H1 (cell line): ENCODE results near the gene ASB1. TPM values are rescaled to one million over a fixed set of nuclear protein-coding genes. Genes with fewer than 3 reads are reported as not detected.

Source experiments
- BCL11A ChIP-seq, 2 experiments: IDR thresholded peaks; one replicate each; pipeline ENCODE4 v1.6.1; 2011; ENCODE audit warnings: low read depth in 2 of 2, low read length in 2 of 2, mild to moderate bottlenecking in 2 of 2
- polyA plus RNA-seq, 7 experiments: library from polyadenylated mRNA; depleted of rRNA in 3 of 7; stranded (reverse) in 5 of 7; unstranded in 2 of 7; fragments of >200 nt in 5 of 7; fragments of 200-250 nt in 2 of 7; gene quantifications; 1 replicate in 5 of 7; 2 replicates in 1 of 7; 4 replicates in 1 of 7; pipeline versions ENCODE4 v1.2.1 to v1.2.3, GENCODE V29; 2011 to 2013; ENCODE audit warnings: missing spikeins in 2 of 7, mixed read lengths in 2 of 7
- total RNA-seq: library from RNA; stranded (reverse); fragmentation: NEBNext Ultra II Directional; extraction: Animal tissue kit (Norgen Biotek cat#: 25700); gene quantifications from 2 replicates; pipeline ENCODE4 v1.2.1, GENCODE V29; 2021

The ASB1 gene
- total and polyA plus RNA-seq, 2 of the 8 experiments (the other 6 are each of a cell fraction or from before 2014, with no cell fraction given), result 24.1 to 36.0 TPM

DNA sequence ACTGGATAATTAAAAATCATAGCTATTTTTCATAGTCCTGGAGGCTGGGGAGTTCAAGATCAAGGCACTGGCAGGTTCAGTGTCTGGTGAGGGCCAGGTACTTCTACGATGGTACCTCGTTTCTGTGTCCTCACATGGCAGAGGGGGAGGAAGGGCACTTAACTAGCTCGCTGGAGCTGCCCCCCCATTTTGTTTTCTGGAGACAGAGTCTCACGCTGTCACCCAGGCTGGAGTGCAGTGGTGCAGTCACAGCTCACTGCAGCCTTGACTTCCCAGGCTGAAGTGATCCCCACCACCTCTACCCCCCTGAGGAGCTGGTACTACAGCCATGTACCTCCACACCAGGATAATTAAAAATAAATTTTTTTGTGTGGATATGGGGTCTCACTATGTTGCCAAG lies 40.3 kb downstream of the ASB1 start (continued):
- TF ChIP-seq BCL11A (IDR thresholded peaks at IDR 0.05; ENCODE audit: low read depth in 2 of 2, low read length in 2 of 2), result no peak
